HG03432 (cell line): ENCODE results near the gene ZNF782.
"Not testable (repeated sequence)": the region's sequence is repeated elsewhere in the genome, so short reads cannot be mapped to it uniquely, and the experiment has no call there.

Experiments used
- ATAC-seq: cut with Tn5 transposase; IDR thresholded peaks from one replicate; pipeline ENCODE4 v1.9.1; 2021; ENCODE audit warnings: mild to moderate bottlenecking, moderate library complexity; ENCODE audit not compliant: unreplicated experiment

ZNF782 gene

DNA sequence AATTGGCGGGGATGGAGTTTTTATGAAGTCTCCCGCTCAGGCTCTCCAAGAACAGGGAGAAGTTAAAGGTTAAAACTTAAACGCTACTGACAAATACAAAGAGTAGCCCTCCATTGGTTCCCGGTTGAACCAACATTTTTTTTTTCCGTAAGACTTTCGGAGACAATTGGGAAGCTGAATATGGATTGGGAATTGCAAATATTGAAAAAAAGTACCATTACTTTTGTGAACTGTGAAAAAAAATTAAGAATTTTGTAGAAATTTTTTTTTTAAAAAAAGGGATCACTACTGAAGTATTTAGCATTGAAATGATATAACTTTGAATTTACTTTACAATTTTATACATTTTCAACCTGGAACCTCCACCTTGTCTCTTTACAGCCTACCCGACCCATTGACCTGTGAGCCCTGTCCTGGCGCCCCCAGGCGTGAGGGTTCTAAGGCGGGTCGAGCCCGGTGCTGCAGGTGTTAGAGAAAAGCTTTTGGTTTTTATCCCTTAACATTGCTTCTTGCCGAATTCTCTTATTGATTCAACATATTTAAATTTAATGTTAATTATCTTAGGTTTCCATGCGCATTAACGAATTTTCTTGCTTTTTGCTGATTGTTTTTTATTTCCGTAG lies 448 bp upstream of the ZNF782 start:
- ATAC-seq, result no peak

DNA sequence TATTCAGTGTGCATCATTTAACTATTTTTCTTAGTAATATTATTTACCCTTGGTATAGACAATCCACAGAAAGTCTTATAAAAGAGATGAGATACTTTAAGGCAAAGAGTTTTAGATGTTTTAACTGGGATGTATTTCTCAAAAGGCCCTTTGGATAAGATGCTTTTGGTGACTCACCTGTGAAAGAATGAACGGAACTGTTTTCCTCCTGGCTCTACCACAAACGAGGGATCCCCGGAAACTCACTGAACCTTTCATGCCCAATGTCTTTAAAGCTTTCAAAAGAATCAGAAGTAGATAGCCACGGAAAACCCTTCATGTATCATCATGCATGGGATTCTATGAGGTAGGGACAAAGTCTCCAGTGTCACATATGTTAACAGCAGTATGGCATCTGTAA lies 1.6 kb downstream of the ZNF782 start:
- ATAC-seq, result no peak

DNA sequence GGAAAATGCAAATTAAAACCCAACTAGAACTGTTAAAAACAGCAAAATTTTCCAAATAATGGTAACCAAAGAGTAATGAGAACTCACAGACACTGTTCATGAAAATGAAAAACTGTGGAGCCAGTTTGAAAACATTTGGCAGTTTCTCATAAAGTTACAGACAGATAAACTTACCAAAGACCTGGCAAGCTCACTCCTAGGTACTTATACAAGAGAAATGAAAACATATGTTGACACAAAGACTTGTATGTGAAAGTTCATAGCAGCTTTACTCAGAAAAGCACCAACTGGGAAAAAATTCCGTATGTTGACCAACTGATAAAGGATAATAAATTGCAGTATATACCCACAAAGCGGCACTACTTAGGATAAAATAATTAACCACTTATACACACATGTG lies 10.3 kb downstream of the ZNF782 start:
- no peak for ATAC-seq

DNA sequence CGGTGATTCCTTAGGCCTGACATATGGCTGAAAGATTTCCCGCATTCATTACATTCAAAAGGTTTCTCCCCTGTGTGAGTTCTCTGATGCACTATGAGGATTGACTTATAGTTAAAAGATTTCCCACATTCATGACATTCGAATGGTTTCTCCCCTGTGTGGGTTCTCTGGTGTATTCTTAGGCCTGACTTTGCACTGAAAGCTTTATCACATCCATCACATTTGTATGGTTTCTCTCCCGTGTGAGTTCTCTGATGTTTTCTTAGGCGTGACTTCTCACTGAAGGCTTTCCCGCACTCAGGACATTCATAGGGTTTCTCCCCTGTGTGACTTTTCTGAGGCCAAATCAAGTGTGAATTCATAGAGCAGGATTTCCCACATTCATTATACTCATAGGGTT lies 35.8 kb downstream of the ZNF782 start:
- no peak for ATAC-seq

DNA sequence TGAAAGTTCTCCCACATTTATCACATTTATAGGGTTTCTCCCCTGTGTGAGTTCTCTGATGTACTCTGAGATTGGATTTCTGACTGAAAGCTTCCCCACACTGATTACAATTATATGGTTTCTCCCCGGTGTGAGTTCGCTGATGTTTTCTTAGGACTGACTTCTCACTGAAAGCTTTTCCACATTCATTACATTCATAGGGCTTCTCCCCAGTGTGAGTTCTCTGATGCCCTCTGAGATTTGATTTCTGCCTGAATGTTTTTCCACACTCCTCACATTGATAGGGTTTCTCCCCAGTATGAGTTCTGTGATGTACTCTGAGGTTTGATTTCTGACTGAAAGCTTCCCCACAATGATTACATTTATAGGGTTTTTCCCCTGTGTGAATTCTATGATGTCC lies 36.3 kb downstream of the ZNF782 start:
- ATAC-seq, result no peak

DNA sequence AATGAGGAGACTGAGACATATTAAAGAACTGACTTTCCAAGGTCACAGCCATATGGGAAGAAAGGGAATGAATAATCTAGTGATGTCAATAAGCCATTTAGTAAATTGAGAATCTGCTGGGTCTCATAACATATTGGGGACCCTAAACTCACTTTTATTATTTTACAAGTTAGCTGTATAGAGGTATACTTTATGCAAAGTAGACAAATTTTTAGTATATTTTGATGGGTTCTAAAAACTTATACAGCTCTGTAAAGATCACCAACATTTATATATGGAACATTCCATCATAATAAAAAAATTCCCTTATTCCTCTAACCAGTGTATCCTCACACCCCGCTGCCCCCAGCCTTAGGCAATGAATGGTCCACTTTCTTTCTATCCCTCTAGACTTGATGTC lies 40.7 kb downstream of the ZNF782 start:
- no peak for ATAC-seq

DNA sequence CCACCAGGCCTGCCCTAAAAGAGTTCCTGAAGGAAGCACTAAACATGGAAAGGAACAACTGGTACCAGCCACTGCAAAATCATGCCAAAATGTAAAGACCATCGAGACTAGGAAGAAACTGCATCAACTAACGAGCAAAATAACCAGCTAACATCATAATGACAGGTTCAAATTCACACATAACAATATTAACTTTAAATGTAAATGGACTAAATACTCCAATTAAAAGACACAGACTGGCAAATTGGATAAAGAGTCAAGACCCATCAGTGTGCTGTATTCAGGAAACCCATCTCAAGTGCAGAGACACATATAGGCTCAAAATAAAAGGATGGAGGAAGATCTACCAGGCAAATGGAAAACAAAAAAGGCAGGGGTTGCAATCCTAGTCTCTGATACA lies 55.4 kb downstream of the ZNF782 start:
- not testable (repeated sequence) for ATAC-seq

DNA sequence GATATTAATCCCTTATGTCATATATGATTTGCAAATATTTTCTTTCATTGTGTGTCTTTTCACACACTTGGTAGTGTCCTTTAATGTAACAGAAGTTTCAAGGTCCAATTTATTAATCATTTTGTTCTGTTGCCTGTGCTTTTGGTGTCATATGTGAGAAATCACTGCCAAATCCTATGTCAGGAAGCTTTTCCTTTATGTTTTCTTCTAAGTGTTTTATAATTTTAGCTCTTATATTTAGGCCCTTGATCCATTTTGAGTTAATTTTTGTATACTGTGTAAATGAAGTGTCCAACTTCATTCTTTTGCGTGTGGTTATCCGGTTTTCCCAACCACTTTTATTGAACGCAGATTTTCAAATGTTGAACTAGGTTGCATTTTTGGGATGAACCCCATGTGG lies 70.3 kb downstream of the ZNF782 start:
- no peak for ATAC-seq

DNA sequence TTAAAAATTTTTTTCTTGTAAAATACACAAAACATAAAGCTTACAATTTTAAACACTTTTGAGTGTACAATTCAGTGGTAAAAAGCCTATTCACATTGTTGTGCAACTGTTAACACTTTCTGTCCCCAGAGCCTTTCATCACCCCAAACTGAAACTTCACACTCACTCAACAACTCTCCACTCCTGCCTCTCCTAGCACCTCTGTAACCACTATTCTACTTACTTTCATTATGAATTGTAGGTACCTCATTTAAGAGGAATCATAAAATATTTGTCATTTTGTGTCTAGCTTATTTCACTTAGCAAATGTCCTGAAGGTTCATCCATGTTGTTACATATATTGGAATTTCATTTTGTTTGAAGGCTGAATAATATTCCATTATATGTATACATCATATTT lies 72.1 kb downstream of the ZNF782 start:
- no peak for ATAC-seq

DNA sequence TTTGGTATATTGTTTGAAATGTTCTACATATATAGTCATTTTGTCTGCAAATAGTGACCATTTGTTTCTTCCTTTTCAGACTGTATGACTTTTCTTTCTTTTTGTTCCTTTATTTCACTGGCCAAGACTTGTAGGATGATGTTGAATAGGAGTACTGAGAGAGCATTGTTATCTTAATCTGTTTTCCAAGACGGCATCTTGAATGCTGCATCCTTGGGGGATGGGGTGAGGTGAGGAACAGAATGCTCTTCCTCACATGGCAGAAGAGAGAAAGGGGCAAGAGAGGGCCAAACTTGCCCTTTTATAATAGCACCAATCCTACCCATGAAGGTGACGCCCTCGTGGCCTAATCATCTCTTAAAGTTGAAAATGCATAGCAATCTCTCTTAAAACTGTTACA lies 72.8 kb downstream of the ZNF782 start:
- no peak for ATAC-seq

DNA sequence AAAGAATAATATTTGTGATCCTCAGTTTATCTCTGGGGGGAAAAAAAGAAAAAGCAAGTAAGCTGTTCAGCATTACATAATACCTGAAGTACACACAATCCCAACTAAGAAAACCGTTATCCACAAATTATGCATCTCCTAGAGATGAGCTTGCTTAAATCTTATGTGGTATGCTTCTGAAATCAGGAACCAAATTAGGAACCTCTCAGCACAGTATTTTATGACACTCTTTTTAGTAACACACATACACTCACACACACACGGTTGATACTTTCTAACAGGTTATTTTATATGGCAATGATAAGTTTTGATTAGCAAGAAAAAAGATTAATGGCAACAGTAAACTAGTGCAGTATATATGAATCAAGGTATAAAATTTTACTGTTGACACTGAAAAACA lies 75.2 kb downstream of the ZNF782 start:
- ATAC-seq, result no peak

DNA sequence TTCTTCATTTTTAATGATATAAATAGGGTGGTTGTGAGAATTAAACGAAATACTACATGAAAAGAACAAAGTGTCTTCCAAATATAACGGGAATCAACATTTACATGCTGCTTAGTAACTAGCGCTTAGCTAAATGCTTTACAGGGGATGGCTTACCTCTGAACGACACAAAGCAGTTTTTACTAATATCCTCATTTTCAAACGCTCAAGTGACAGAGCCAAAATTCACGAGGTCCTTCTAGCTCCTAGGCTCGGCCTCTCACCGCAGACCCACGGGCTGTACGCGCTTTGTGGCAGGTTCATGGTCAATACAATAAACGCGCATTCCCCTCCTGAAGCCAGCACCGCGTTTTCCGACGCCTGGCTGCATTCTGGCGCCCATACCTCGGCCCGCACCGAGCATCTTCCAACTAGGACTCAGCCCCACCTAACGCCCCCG lies 76.9 kb downstream of the ZNF782 start:
- no peak for ATAC-seq

DNA sequence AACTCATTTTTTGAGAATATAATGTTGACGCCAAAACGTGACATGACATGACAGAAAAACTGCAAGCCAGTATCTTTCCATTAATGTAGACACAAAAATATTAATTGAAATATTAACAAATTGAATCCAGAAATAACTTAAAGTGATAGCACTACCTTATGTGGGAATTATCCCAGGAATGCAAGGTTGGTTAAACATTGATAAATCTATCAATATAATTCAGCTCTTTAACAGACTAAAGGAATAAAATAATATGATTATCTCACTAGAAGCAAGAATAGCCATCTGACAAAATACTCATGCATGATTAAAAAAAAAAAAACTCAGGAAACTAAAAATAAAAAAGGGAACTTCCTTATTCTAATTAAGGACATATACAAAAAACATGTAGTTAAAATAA lies 83.2 kb downstream of the ZNF782 start:
- ATAC-seq, result no peak

DNA sequence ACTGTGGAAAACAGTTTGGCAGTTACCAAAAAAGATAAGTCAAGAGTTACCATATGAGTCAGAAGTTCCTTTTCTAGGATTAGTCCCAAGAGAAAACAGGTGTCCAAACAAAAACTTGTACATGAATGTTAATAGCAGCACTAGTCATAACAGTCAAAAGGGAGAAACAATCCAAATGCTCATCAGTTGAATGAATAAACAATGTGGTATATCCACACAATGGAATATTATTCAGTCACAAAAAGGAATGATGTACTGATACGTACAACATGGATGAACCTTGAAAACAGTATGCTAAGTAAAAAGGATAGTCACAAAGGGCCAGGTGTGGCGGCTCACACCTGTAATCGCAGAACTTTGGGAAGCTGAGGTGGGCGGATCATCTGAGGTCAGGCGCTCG lies 84.3 kb downstream of the ZNF782 start:
- ATAC-seq, result no peak
